HepG2 (cell line): ENCODE measurements around the gene JOSD2. TPM values are rescaled to one million over a fixed set of nuclear protein-coding genes. Genes with fewer than 3 reads are reported as not detected.

Experiments used
- HES4 ChIP-seq: sonication (generic); formaldehyde crosslinking; IDR thresholded peaks from 2 replicates; pipeline ENCODE4 v1.9.0; 2021; ENCODE audit warnings: mild to moderate bottlenecking, missing genetic modification reagents, borderline replicate concordance
- HNRNPLL ChIP-seq: fragments of 200-400 bp; formaldehyde crosslinking; IDR thresholded peaks from 2 replicates; pipeline ENCODE4 v1.6.1; 2017; ENCODE audit warnings: mild to moderate bottlenecking, low read depth, low read length; ENCODE audit not compliant: poor library complexity, severe bottlenecking
- HNRNPUL1 ChIP-seq: fragments of 200-400 bp; formaldehyde crosslinking; IDR thresholded peaks from 2 replicates; pipeline ENCODE4 v1.6.1; 2017; ENCODE audit warnings: low read depth, mild to moderate bottlenecking, low read length, moderate library complexity
- NFE2L1 ChIP-seq: sonication (generic); formaldehyde crosslinking; IDR thresholded peaks from 2 replicates; pipeline ENCODE4 v1.4.0; 2020; ENCODE audit warnings: missing genetic modification reagents, mild to moderate bottlenecking, borderline replicate concordance
- NR2F6 ChIP-seq, 2 experiments: IDR thresholded peaks; 2 replicates each; pipeline ENCODE4 v1.6.1; 2016; ENCODE audit warnings: antibody characterized with exemption in 1 of 2, mild to moderate bottlenecking in 1 of 2
- PRPF4 ChIP-seq: fragments of 200-400 bp; formaldehyde crosslinking; IDR thresholded peaks from 2 replicates; pipeline ENCODE4 v1.6.1; 2016; ENCODE audit warnings: low read length, low read depth; ENCODE audit not compliant: poor library complexity, severe bottlenecking
- RXRB ChIP-seq: IDR thresholded peaks from 2 replicates; pipeline ENCODE4 v1.6.1; 2016; ENCODE audit warnings: borderline replicate concordance, missing genetic modification reagents, missing compliant biosample characterization
- TBX2 ChIP-seq: sonication (generic); formaldehyde crosslinking; IDR thresholded peaks from 2 replicates; pipeline ENCODE4 v1.5.0; 2020; ENCODE audit warnings: missing genetic modification reagents, mild to moderate bottlenecking, borderline replicate concordance
- THAP11 ChIP-seq: IDR thresholded peaks from 2 replicates; pipeline ENCODE4 v1.6.1; 2016; ENCODE audit warnings: missing biosample characterization, missing genetic modification reagents
- ZFX ChIP-seq: sonication (generic); formaldehyde crosslinking; IDR thresholded peaks from 2 replicates; pipeline ENCODE4 v1.4.0; 2020; ENCODE audit warnings: mild to moderate bottlenecking, low read depth, missing genetic modification reagents, moderate library complexity
- ZNF101 ChIP-seq: sonication (generic); formaldehyde crosslinking; IDR thresholded peaks from 2 replicates; pipeline ENCODE4 v1.4.0; 2020; ENCODE audit warnings: mild to moderate bottlenecking, low read depth, missing genetic modification reagents, borderline replicate concordance
- ZNF768 ChIP-seq: sonication (generic); formaldehyde crosslinking; IDR thresholded peaks from 2 replicates; pipeline ENCODE4 v1.4.0; 2020; ENCODE audit warnings: missing genetic modification reagents
- ZNF879 ChIP-seq: sonication (generic); formaldehyde crosslinking; IDR thresholded peaks from 2 replicates; pipeline ENCODE4 v1.8.1; 2023; ENCODE audit warnings: missing genetic modification reagents
- polyA plus RNA-seq, 8 experiments: library from polyadenylated mRNA; depleted of rRNA in 3 of 8; stranded (reverse) in 7 of 8; unstranded in 1 of 8; fragments of >200 nt; fragmentation: Illumina TruSeq in 4 of 8; extraction: Trizol in 4 of 8; gene quantifications; 2 replicates each; pipeline versions ENCODE4 v1.2.1 to v1.2.3, GENCODE V29; 2011 to 2016; ENCODE audit warnings: low read depth in 4 of 8, missing spikeins in 1 of 8, mixed read lengths in 1 of 8; ENCODE audit not compliant: insufficient read depth in 1 of 8
- total RNA-seq, 5 experiments: library from RNA; depleted of rRNA; stranded (reverse); fragments of >200 nt; fragmentation: Illumina TruSeq; extraction: Trizol; gene quantifications; 2 replicates each; pipeline ENCODE4 v1.2.3, GENCODE V29; 2016; ENCODE audit warnings: low read depth in 1 of 5
- TF ChIP-seq, protein P1 (sequence below): sonication (generic); formaldehyde crosslinking; IDR thresholded peaks from 2 replicates; pipeline ENCODE4 v1.4.0; 2020; ENCODE audit warnings: missing genetic modification reagents, borderline replicate concordance
- TF ChIP-seq, protein P2 (sequence below): sonication (generic); formaldehyde crosslinking; IDR thresholded peaks from 2 replicates; pipeline ENCODE4 v1.8.1; 2023; ENCODE audit warnings: mild to moderate bottlenecking, inconsistent platforms, moderate library complexity, missing genetic modification reagents, borderline replicate concordance
- TF ChIP-seq, protein P3 (sequence below): sonication (generic); formaldehyde crosslinking; IDR thresholded peaks from 2 replicates; pipeline ENCODE4 v1.8.1; 2023; ENCODE audit warnings: mild to moderate bottlenecking, moderate library complexity, missing genetic modification reagents
- TF ChIP-seq, protein P4 (sequence below), 2 experiments: sonication (generic) in 1 of 2; formaldehyde crosslinking in 1 of 2; IDR thresholded peaks; 2 replicates each; pipeline versions ENCODE4 v1.4.0 to v1.6.1; 2018 to 2020; ENCODE audit warnings: missing genetic modification reagents in 2 of 2, borderline replicate concordance in 1 of 2, low read depth in 1 of 2, mild to moderate bottlenecking in 1 of 2, missing biosample characterization in 1 of 2
- TF ChIP-seq, protein P5 (sequence below): sonication (generic); formaldehyde crosslinking; IDR thresholded peaks from 2 replicates; pipeline ENCODE4 v1.5.0; 2020; ENCODE audit warnings: mild to moderate bottlenecking, missing genetic modification reagents, moderate library complexity

Gene JOSD2
- total and polyA plus RNA-seq, 2 of the 13 experiments (the other 11 are each of a cell fraction or from before 2014, with no cell fraction given), result 2.0 to 4.1 TPM

DNA sequence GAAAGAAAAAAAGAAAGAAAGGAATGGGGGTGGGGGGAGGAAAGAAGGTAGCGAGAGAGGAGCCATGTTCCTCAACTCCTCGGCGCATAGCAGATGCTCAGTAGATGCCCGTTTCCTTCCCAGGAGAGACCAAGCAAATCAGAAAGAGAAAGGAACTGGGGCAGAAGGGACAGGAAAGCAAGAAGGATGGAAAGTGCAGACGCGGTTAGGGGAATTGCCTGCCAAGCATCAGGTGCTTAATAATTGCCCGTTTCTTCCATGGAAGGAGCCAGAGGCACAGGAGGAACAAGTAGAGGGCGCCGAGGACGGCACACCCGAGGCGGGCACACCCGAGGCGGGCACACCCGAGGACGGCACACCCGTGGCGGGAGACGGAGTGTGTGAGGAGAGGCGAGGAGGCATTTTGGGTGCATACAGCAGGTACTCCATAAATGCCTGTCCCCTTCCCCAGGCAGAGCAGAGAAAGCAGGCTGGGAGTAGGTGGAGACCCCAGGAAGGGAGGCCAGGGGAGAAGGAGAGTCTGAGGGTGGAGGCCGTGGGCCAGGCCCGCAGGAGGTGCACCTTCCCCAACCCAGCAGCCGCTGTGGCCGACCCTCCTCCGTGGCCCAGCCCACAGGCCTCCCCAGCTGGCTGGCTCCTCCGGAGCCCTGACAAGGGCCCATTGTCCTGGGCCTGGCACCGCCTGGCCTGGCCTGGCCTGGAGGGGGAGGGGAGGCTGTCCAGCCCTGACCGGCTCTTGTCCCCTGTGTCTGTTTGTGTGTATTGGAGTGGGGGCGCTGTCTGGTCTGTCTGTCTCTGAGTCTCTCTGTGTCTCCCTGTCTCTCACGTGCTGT lies 14.6 kb downstream of the JOSD2 start (continued):
- TF ChIP-seq, protein P1, sequence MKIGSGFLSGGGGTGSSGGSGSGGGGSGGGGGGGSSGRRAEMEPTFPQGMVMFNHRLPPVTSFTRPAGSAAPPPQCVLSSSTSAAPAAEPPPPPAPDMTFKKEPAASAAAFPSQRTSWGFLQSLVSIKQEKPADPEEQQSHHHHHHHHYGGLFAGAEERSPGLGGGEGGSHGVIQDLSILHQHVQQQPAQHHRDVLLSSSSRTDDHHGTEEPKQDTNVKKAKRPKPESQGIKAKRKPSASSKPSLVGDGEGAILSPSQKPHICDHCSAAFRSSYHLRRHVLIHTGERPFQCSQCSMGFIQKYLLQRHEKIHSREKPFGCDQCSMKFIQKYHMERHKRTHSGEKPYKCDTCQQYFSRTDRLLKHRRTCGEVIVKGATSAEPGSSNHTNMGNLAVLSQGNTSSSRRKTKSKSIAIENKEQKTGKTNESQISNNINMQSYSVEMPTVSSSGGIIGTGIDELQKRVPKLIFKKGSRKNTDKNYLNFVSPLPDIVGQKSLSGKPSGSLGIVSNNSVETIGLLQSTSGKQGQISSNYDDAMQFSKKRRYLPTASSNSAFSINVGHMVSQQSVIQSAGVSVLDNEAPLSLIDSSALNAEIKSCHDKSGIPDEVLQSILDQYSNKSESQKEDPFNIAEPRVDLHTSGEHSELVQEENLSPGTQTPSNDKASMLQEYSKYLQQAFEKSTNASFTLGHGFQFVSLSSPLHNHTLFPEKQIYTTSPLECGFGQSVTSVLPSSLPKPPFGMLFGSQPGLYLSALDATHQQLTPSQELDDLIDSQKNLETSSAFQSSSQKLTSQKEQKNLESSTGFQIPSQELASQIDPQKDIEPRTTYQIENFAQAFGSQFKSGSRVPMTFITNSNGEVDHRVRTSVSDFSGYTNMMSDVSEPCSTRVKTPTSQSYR (CRISPR knock-in tag), result peak; percentile 93
- TF ChIP-seq RXRB (0 out of 2 replicates have a peak, but pooled peaks have one; percentile 33), ZNF768 (CRISPR knock-in tag) (no peak; the same call in 1 of the 2 replicates), NR2F6 (IDR thresholded peaks at IDR 0.05) (no peak), NR2F6 (CRISPR knock-in tag; IDR thresholded peaks at IDR 0.05) (peak; percentile 17; the same call in 1 of the 2 replicates), ZNF101 (CRISPR knock-in tag) (no peak), HNRNPLL (peak; percentile 41), HNRNPUL1 (no peak), PRPF4 (peak; percentile 51), HES4 (CRISPR knock-in tag) (no peak), TBX2 (CRISPR knock-in tag) (peak; percentile 26; the same call in 1 of the 2 replicates), ZNF879 (CRISPR knock-in tag) (no peak), NFE2L1 (CRISPR knock-in tag) (no peak), THAP11 (peak; percentile 38; the same call in 1 of the 2 replicates), ZFX (CRISPR knock-in tag) (peak; percentile 70)
- TF ChIP-seq, protein P2, sequence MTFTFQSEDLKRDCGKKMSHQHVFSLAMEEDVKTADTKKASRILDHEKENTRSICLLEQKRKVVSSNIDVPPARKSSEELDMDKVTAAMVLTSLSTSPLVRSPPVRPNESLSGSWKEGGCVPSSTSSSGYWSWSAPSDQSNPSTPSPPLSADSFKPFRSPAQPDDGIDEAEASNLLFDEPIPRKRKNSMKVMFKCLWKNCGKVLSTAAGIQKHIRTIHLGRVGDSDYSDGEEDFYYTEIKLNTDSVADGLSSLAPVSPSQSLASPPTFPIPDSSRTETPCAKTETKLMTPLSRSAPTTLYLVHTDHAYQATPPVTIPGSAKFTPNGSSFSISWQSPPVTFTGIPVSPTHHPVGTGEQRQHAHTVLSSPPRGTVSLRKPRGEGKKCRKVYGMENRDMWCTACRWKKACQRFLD, result no peak
- TF ChIP-seq, protein P3, sequence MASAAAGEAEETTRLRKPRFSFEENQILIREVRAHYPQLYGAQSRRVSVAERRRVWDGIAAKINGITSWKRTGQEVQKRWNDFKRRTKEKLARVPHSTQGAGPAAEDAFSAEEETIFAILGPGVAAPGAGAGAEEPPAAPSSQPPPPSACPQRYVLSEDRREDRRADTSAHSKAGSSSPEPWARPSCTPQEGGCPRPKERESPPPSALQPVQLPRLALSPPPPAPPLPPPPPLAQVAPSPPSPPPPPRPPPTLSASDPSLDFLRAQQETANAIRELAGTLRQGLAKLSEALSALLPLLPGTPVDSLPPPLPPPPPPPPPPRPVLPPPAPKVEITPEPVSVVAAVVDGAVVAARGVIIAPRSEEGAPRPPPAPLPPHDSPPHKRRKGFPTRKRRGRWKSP (CRISPR knock-in tag), result no peak
- TF ChIP-seq, protein P4, sequence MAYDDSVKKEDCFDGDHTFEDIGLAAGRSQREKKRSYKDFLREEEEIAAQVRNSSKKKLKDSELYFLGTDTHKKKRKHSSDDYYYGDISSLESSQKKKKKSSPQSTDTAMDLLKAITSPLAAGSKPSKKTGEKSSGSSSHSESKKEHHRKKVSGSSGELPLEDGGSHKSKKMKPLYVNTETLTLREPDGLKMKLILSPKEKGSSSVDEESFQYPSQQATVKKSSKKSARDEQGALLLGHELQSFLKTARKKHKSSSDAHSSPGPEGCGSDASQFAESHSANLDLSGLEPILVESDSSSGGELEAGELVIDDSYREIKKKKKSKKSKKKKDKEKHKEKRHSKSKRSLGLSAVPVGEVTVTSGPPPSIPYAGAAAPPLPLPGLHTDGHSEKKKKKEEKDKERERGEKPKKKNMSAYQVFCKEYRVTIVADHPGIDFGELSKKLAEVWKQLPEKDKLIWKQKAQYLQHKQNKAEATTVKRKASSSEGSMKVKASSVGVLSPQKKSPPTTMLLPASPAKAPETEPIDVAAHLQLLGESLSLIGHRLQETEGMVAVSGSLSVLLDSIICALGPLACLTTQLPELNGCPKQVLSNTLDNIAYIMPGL (CRISPR knock-in tag; IDR thresholded peaks at IDR 0.05; ENCODE audit: borderline replicate concordance in 1 of 2, low read depth in 1 of 2), result no peak
- TF ChIP-seq, protein P5, sequence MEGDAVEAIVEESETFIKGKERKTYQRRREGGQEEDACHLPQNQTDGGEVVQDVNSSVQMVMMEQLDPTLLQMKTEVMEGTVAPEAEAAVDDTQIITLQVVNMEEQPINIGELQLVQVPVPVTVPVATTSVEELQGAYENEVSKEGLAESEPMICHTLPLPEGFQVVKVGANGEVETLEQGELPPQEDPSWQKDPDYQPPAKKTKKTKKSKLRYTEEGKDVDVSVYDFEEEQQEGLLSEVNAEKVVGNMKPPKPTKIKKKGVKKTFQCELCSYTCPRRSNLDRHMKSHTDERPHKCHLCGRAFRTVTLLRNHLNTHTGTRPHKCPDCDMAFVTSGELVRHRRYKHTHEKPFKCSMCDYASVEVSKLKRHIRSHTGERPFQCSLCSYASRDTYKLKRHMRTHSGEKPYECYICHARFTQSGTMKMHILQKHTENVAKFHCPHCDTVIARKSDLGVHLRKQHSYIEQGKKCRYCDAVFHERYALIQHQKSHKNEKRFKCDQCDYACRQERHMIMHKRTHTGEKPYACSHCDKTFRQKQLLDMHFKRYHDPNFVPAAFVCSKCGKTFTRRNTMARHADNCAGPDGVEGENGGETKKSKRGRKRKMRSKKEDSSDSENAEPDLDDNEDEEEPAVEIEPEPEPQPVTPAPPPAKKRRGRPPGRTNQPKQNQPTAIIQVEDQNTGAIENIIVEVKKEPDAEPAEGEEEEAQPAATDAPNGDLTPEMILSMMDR, result peak; percentile 56
